Heart left ventricle (tissue), 16 donors: ENCODE measurements around the gene UFL1. TPM values are rescaled to one million over a fixed set of nuclear protein-coding genes. Genes with fewer than 3 reads are reported as not detected.

Experiments
- ATAC-seq, 4 donors: fragments of 200-7000 bp; cut with Tn5 transposase; one replicate each; pipeline ENCODE4 v1.9.1; 2020 to 2022; ENCODE audit warnings: moderate library complexity in 4 of 4, mild to moderate bottlenecking in 3 of 4, moderate number of reproducible peaks in 1 of 4
- DNase-seq, 5 donors: peaks; one replicate each; pipeline ENCODE4 v3.0.0-alpha.2; 2020
- H3K27ac ChIP-seq, 12 donors: fragments of 200-600 bp; sonication (generic) in 4 of 12; one replicate each; pipeline versions ENCODE4 v1.5.0 to v1.8.0; 2016 to 2022; ENCODE audit warnings: mild to moderate bottlenecking in 2 of 12
- H3K27me3 ChIP-seq, 9 donors: fragments of 200-600 bp; sonication (generic) in 2 of 9; one replicate each; pipeline versions ENCODE4 v1.5.1 to v1.8.0; 2016 to 2022; ENCODE audit warnings: mild to moderate bottlenecking in 3 of 9
- H3K36me3 ChIP-seq, 9 donors: fragments of 200-600 bp; sonication (generic) in 2 of 9; one replicate each; pipeline versions ENCODE4 v1.5.0 to v1.8.0; 2018 to 2022; ENCODE audit warnings: mild to moderate bottlenecking in 2 of 9
- H3K4me1 ChIP-seq, 12 donors: fragments of 200-600 bp; sonication (generic) in 4 of 12; one replicate each; pipeline versions ENCODE4 v1.5.0 to v1.8.0; 2016 to 2022; ENCODE audit warnings: mild to moderate bottlenecking in 3 of 12
- H3K4me3 ChIP-seq, 12 donors: fragments of 200-600 bp; sonication (generic) in 4 of 12; one replicate each; pipeline versions ENCODE4 v1.5.0 to v1.8.0; 2017 to 2022; ENCODE audit warnings: mild to moderate bottlenecking in 9 of 12, moderate library complexity in 4 of 12
- H3K9me3 ChIP-seq, 12 donors: fragments of 200-600 bp; sonication (generic) in 4 of 12; one replicate each; pipeline versions ENCODE4 v1.5.0 to v1.8.0; 2016 to 2022; ENCODE audit warnings: mild to moderate bottlenecking in 1 of 12
- CTCF ChIP-seq, 12 donors: fragments of 200-600 bp; sonication (generic) in 4 of 12; IDR thresholded peaks; one replicate each; pipeline versions ENCODE4 v1.5.0 to v1.8.0; 2018 to 2022; ENCODE audit warnings: antibody characterized with exemption in 12 of 12, mild to moderate bottlenecking in 5 of 12
- POLR2A ChIP-seq, 2 donors: fragments of 450-650 bp; IDR thresholded peaks; one replicate each; pipeline ENCODE4 v1.6.1; 2017; ENCODE audit warnings: antibody characterized with exemption in 2 of 2, mild to moderate bottlenecking in 2 of 2, moderate library complexity in 2 of 2
- WGBS, 4 donors: extraction: QIAGEN DNeasy Blood & Tissue Kit in 2 of 4; methylation state at CpG; one replicate each; pipeline versions ENCODE4 v1.1.5 to v1.1.7; 2013 to 2018; 5-methylcytosine and 5-hydroxymethylcytosine counted together
- intact Hi-C, 10 donors: fragments of 100-400 bp; cut with DNase I; formaldehyde crosslinking; loops; one replicate each; pipeline versions ENCODE4 v1.11.1 to v1.14.2; 2022
- polyA plus RNA-seq, 2 donors: library from polyadenylated mRNA; stranded (reverse); fragments of 200-250 nt; gene quantifications; one replicate each; pipeline ENCODE4 v1.2.3, GENCODE V29; 2013
- total RNA-seq, 9 donors: library from RNA; depleted of rRNA in 2 of 9; stranded (reverse); fragments of >200 nt in 2 of 9; fragmentation: NEBNext Ultra II Directional in 3 of 9; extraction: Animal tissue kit (Norgen Biotek cat#: 25700) in 3 of 9; gene quantifications; one replicate each; pipeline versions ENCODE4 v1.1.0 to v1.2.4, GENCODE V29; 2016 to 2023
- donor health status: ischemic (EF 13 %, LVEDD 7.1; RV severe dilation, severe dysfunction).
- donor health status: healthy with polysubstance abuse.
- donor health status: DM: no; HTN: yes; CAD: no.
- donor health status: DM: no; HTN: no; CAD: no.
- donor health status: ischemic (EF 25% LVEDD 6.9; RV normal size, moderate dysfunction).
- donor health status: ischemic (EF 25% LVEDD 5.7; RV mildly dilated, moderate dysfunction).
- donor health status: healthy.
- donor health status: DM: yes; HTN: yes; CAD: no.
- donor health status: ischemic (EF 35%, LVEDD 5.7; RV mildly dilated, moderate dysfunction).
- donor health status: nonischemic (EF 11% LVEDD 7.7; RV severe dilation, severe dysfunction).
- donor health status: DM: yes; HTN: yes; CAD: no.
- donor health status: PGD.
- donor health status: ischemic (EF 29% LVEDD 5.4; RV normal size, mild dysfunction).
- donor health status: nonischemic (EF 23%, LVEDD 6.1; RV moderate dilation, normal function).

Gene UFL1
- total and polyA plus RNA-seq, 11 donors: 10.3 to 30.3 (median 22.3) TPM

- no peak overlapping the region for H3K4me3 ChIP-seq
- H3K27me3 ChIP-seq: no peaks in the 10 kb centered on the region
- peaks cover 0 to 54% (median 6%) of the 10 kb centered on the region in 12 donors for H3K9me3 ChIP-seq
- H3K4me1 ChIP-seq: no peaks in the 10 kb centered on the region
- WGBS, 4 donors: 75 to 84% (median 82%) methylated on average over 4 to 5 of the region's 5 CpGs
- DNase-seq (no peak), ATAC-seq (no peak)
- H3K36me3 ChIP-seq: no peaks in the 10 kb centered on the region
- no peak overlapping the region for H3K27ac ChIP-seq
- intact Hi-C loops: no loop called here
- TF ChIP-seq POLR2A (IDR thresholded peaks at IDR 0.05) (no peak), CTCF (IDR thresholded peaks at IDR 0.05) (no peak)
Observed at GRCh38 chr6:96499781-96500180, 21.8 kb upstream of the UFL1 start.

- TF ChIP-seq CTCF (IDR thresholded peaks at IDR 0.05) (no peak), POLR2A (IDR thresholded peaks at IDR 0.05) (no peak)
- intact Hi-C loops: no loop called here
- no peak for DNase-seq
- H3K27me3 ChIP-seq: no peaks in the 10 kb centered on the region
- H3K4me1 ChIP-seq: no peaks in the 10 kb centered on the region
- H3K9me3 ChIP-seq: peaks cover 0 to 29% (median 0%) of the 10 kb centered on the region in 12 donors
- H3K4me3 ChIP-seq: no peak overlapping the region
- ATAC-seq: no peak
- no peak overlapping the region for H3K27ac ChIP-seq
- 88 to 96% (median 93%) methylated on average over 1 of the region's 1 CpG for WGBS, 4 donors
- H3K36me3 ChIP-seq: no peaks in the 10 kb centered on the region
Observed at GRCh38 chr6:96502915-96503314, 18.7 kb upstream of the UFL1 start.

- no peaks in the 10 kb centered on the region for H3K27me3 ChIP-seq
- peaks cover 0 to 39% (median 2%) of the 10 kb centered on the region in 12 donors for H3K9me3 ChIP-seq
- TF ChIP-seq POLR2A (IDR thresholded peaks at IDR 0.05): no peak
- no peak for TF ChIP-seq CTCF (IDR thresholded peaks at IDR 0.05)
- no peaks in the 10 kb centered on the region for H3K4me1 ChIP-seq
- ATAC-seq (no peak), DNase-seq (no peak)
- H3K36me3 ChIP-seq: no peaks in the 10 kb centered on the region
- WGBS, 4 donors: 52 to 58% (median 54%) methylated on average over 2 of the region's 2 CpGs
- intact Hi-C loops: no loop called here
- no peak overlapping the region for H3K27ac ChIP-seq
- H3K4me3 ChIP-seq: no peak overlapping the region
Observed at GRCh38 chr6:96505363-96505762, 16.2 kb upstream of the UFL1 start.

- DNase-seq: no peak
- intact Hi-C loops: no loop called here
- Histone ChIP-seq H3K9me3 (peaks cover 0 to 20% (median 0%) of the 10 kb centered on the region in 12 donors), H3K36me3 (peaks cover 0 to 14% (median 0%) of the 10 kb centered on the region in 9 donors), H3K27me3 (no peaks in the 10 kb centered on the region), H3K27ac (no peak overlapping the region), H3K4me1 (no peaks in the 10 kb centered on the region), H3K4me3 (no peak overlapping the region)
- TF ChIP-seq CTCF (IDR thresholded peaks at IDR 0.05) (no peak), POLR2A (IDR thresholded peaks at IDR 0.05) (no peak)
- no peak for ATAC-seq
- WGBS, 4 donors: 68 to 83% (median 78%) methylated on average over 2 of the region's 2 CpGs
Observed at GRCh38 chr6:96509281-96509680, 12.3 kb upstream of the UFL1 start.
